ENCODE data around the gene SMARCD3.

GRCh38 chr7:151289891-151290290 is 41.4 kb upstream of the SMARCD3 start:
- TF ChIP-seq TBP (IDR thresholded peaks at IDR 0.05; ENCODE audit: low read depth, low read length) = no peak
- TF ChIP-seq, protein P1, sequence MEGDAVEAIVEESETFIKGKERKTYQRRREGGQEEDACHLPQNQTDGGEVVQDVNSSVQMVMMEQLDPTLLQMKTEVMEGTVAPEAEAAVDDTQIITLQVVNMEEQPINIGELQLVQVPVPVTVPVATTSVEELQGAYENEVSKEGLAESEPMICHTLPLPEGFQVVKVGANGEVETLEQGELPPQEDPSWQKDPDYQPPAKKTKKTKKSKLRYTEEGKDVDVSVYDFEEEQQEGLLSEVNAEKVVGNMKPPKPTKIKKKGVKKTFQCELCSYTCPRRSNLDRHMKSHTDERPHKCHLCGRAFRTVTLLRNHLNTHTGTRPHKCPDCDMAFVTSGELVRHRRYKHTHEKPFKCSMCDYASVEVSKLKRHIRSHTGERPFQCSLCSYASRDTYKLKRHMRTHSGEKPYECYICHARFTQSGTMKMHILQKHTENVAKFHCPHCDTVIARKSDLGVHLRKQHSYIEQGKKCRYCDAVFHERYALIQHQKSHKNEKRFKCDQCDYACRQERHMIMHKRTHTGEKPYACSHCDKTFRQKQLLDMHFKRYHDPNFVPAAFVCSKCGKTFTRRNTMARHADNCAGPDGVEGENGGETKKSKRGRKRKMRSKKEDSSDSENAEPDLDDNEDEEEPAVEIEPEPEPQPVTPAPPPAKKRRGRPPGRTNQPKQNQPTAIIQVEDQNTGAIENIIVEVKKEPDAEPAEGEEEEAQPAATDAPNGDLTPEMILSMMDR (IDR thresholded peaks at IDR 0.05; ENCODE audit: control extremely low read depth in 1 of 3, insufficient read depth in 1 of 3, low read depth in 1 of 3, low read length in 3 of 3) = no peak
- no peak for TF ChIP-seq POLR2A (IDR thresholded peaks at IDR 0.05; ENCODE audit: control extremely low read depth in 1 of 2, low read depth in 2 of 2, low read length in 2 of 2)
- TF ChIP-seq POLR2AphosphoS5 (IDR thresholded peaks at IDR 0.05; ENCODE audit: low read depth, low read length) = no peak
- no peak for TF ChIP-seq CHD2 (IDR thresholded peaks at IDR 0.05; ENCODE audit: low read length)
- TF ChIP-seq NRF1 (IDR thresholded peaks at IDR 0.05; ENCODE audit: low read depth, low read length) = no peak
- TF ChIP-seq, protein P2, sequence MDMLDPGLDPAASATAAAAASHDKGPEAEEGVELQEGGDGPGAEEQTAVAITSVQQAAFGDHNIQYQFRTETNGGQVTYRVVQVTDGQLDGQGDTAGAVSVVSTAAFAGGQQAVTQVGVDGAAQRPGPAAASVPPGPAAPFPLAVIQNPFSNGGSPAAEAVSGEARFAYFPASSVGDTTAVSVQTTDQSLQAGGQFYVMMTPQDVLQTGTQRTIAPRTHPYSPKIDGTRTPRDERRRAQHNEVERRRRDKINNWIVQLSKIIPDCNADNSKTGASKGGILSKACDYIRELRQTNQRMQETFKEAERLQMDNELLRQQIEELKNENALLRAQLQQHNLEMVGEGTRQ (IDR thresholded peaks at IDR 0.05; ENCODE audit: low read length) = no peak
- no peak for TF ChIP-seq CEBPB (IDR thresholded peaks at IDR 0.05; ENCODE audit: low read depth, low read length)
- TF ChIP-seq HDAC2 (IDR thresholded peaks at IDR 0.05; ENCODE audit: borderline replicate concordance in 1 of 2, low read depth in 2 of 2, low read length in 2 of 2) = no peak
- TF ChIP-seq FOSL1 (IDR thresholded peaks at IDR 0.05; ENCODE audit: insufficient read depth, low read depth, low read length) = no peak

Data from H1 (cell line).